ENCODE data around the gene CHST6. TPM values are rescaled to one million over a fixed set of nuclear protein-coding genes. Genes with fewer than 3 reads are reported as not detected.
A peak's percentile ranks its signal among the peaks of the same experiment; 100 is the strongest.
"Not testable (repeated sequence)": the region's sequence is repeated elsewhere in the genome, so short reads cannot be mapped to it uniquely, and the experiment has no call there.

CHST6 gene
- total and polyA plus RNA-seq, 10 of the 15 experiments (the other 5 are each of a cell fraction or from before 2014, with no cell fraction given) = 0.14 to 2.5 (median 0.51) TPM

DNA sequence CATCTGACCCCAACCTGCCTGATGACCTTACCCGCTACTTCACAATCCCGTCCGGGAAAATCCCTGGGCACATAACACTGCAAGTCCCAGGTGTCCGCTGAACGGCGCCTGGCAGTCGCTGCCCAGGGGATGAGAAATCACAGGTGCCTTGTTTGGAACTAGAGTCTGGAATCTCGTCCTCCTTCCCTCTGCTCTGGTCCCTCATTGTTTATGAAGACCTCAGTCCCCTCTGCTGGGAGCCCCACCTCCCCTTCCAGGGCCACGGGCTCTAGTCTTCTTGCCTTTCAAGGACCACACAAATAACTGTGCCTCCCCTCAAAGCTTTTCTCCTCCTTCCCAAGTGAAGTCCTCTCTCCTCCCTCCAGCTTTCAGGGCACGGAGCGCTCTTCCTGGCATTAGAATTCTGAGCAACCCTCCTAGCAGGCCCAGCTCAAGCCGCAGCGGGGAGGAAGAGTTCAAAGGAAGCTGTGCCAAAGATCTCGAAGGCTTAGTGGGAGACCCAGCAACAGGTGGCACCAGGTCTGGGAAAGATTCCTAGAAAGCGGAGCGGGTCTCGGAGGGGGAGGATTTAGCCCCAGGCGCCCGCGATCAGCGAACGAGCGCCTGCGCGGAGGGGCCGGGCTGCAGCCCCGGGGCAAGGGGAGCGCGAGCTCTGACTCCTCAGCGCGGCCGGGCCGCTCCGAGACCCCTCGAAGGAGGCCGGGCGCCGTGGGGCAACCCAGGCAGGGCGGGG, 31.7 kb downstream of the CHST6 start:
- peak overlapping the region; percentile 82 for H3K9ac ChIP-seq (ENCODE audit: control insufficient read depth, insufficient read depth, low read length)
- peak; percentile 40 for ATAC-seq
- DNase-seq (ENCODE audit: low read depth, low spot score); H3K4me1 ChIP-seq (ENCODE audit: control insufficient read depth, insufficient read depth, low read length); H3K36me3 ChIP-seq (ENCODE audit: control insufficient read depth in 2 of 2, insufficient read depth in 2 of 2, low read length in 1 of 2); H3K9me3 ChIP-seq (replicated peaks; ENCODE audit: control insufficient read depth, insufficient read depth, low read length); H3K27me3 ChIP-seq (replicated peaks in 1 of 2; ENCODE audit: control insufficient read depth in 2 of 2, insufficient read depth in 2 of 2, low read length in 1 of 2); H4K20me1 ChIP-seq (ENCODE audit: control insufficient read depth, insufficient read depth): not testable (repeated sequence)
- peak overlapping the region; percentile 89 for H3K4me3 ChIP-seq
- ChIA-PET CTCF (interaction anchor here (0.7 to 4.3 kb wide), 16 partner anchors 8 to 264 kb away, joined by 3 to 34 read pairs (median 4); partner anchors contain the start of gene CFDP1), RAD21 (ENCODE audit: unreplicated experiment) (interaction anchor here (0.8 to 2.6 kb wide), 6 partner anchors 42 to 264 kb away, joined by 3 to 14 read pairs (median 3); partner anchors contain the start of genes ADAT1, KARS1 and TERF2IP), SMC1A (ENCODE audit: uncharacterized antibody, unreplicated experiment) (interaction anchor here (0.8 to 1.2 kb wide), 4 partner anchors 23 to 184 kb away, joined by 3 to 7 read pairs (median 3); partner anchors contain the start of genes CFDP1, KARS1 and TERF2IP), POLR2A (interaction anchor here (0.6 to 1.3 kb wide), 6 partner anchors 30 to 137 kb away, joined by 3 to 7 read pairs (median 3); partner anchors contain the start of gene CFDP1)
- intact Hi-C loops (cut with micrococcal nuclease; ENCODE audit: unreplicated experiment) (loop anchor here (1.0 to 5.0 kb wide), 6 partner anchors 30 to 264 kb away; partner anchors contain the start of genes ADAT1 and CFDP1), in situ Hi-C loops (cut with MboI) (loop anchor here (10.0 to 25.0 kb wide), 2 partner anchors 161 to 1724 kb away; partner anchors contain the start of genes ADAT1, MON1B and SYCE1L)
- peak overlapping the region; percentile 85 for H3K27ac ChIP-seq (ENCODE audit: control insufficient read depth, insufficient read depth)
- 1% methylated on average over 39 of the region's 39 CpGs for WGBS (ENCODE audit: insufficient coverage, insufficient replicate concordance, low lambda C conversion rate, missing lambda C conversion rate)
- peak overlapping the region; percentile 97 for H2AFZ ChIP-seq (ENCODE audit: control insufficient read depth, low read depth, low read length)
- BruUV-seq (replicated peaks) = TSS peak; percentile 65
- peak overlapping the region; percentile 82 for H3K4me2 ChIP-seq (ENCODE audit: control insufficient read depth, insufficient read depth)
- FAIRE-seq = peak; percentile 89
- TF ChIP-seq NR2F1 (conservative IDR thresholded peaks at IDR 0.05) (0 out of 2 replicates have a peak, but pooled peaks have one; percentile 0), ASH2L (IDR thresholded peaks at IDR 0.05; ENCODE audit: borderline replicate concordance, low read depth) (0 out of 2 replicates have a peak, but pooled peaks have one; percentile 31)
- peaks cover 48% of the 10 kb centered on the region for H3K79me2 ChIP-seq (ENCODE audit: control insufficient read depth, insufficient read depth, low read length)

DNA sequence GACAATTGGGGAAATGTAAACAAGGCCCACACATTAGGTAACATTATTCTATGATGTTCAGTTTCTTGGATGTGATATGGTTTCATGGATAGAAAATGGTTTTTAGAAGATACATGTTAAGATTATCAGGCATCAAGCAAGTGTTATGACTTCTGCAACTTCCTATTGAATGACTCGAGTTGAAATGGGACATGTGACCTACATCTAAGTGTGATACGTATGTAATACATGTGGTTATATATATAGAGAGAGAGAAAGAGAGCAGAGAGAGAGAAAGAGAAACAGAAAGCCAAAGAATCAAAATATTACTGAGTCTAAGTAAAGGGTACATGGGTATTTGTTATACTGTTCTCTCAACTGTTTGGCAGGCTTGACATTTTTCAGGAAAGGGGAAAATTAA, 32.4 kb downstream of the CHST6 start:
- POLR2A ChIA-PET = interaction anchor here (1.0 kb wide), 1 partner anchor 29 kb away, joined by 4 read pairs; the partner anchor contains the start of gene CFDP1
- no TSS peak for BruUV-seq (replicated peaks)
- SMC1A ChIA-PET (ENCODE audit: uncharacterized antibody, unreplicated experiment) = interaction anchor here (1.2 kb wide), 1 partner anchor 29 kb away, joined by 7 read pairs; the partner anchor contains the start of gene CFDP1
- intact Hi-C loops (cut with micrococcal nuclease; ENCODE audit: unreplicated experiment) = loop anchor here (5.0 kb wide), 2 partner anchors 41 to 89 kb away; no protein-coding TSS in a partner anchor
- H3K4me1 ChIP-seq (ENCODE audit: control insufficient read depth, insufficient read depth, low read length) = peaks cover 6% of the 10 kb centered on the region
- peaks cover 53% of the 10 kb centered on the region for H3K79me2 ChIP-seq (ENCODE audit: control insufficient read depth, insufficient read depth, low read length)
- WGBS (ENCODE audit: insufficient coverage, insufficient replicate concordance, low lambda C conversion rate, missing lambda C conversion rate) = 0% methylated on average over 2 of the region's 2 CpGs
- H3K27me3 ChIP-seq (replicated peaks in 1 of 2; ENCODE audit: control insufficient read depth in 2 of 2, insufficient read depth in 2 of 2, low read length in 1 of 2) = no peaks in the 10 kb centered on the region
- RAD21 ChIA-PET (ENCODE audit: unreplicated experiment) = no interaction called here
- peak overlapping the region; percentile 85 for H3K27ac ChIP-seq (ENCODE audit: control insufficient read depth, insufficient read depth)
- in situ Hi-C loops (cut with MboI) = loop anchor here (10.0 to 25.0 kb wide), 2 partner anchors 162 to 1724 kb away; partner anchors contain the start of genes ADAT1, MON1B and SYCE1L
- H3K36me3 ChIP-seq (ENCODE audit: control insufficient read depth in 2 of 2, insufficient read depth in 2 of 2, low read length in 1 of 2) = peaks cover 0 to 2% of the 10 kb centered on the region in 2 experiments; a peak in 2 of 4 replicates
- no peak overlapping the region for H2AFZ ChIP-seq (ENCODE audit: control insufficient read depth, low read depth, low read length)
- H3K4me3 ChIP-seq = peak overlapping the region; percentile 89
- ATAC-seq = peak; percentile 34
- H4K20me1 ChIP-seq (ENCODE audit: control insufficient read depth, insufficient read depth) = no peaks in the 10 kb centered on the region
- no peak for DNase-seq (ENCODE audit: low read depth, low spot score)
- CTCF ChIA-PET = interaction anchor here (1.0 to 4.3 kb wide), 2 partner anchors 30 to 264 kb away, joined by 3 to 34 read pairs; partner anchors contain the start of gene CFDP1
- H3K4me2 ChIP-seq (ENCODE audit: control insufficient read depth, insufficient read depth) = peak overlapping the region; percentile 82
- peak; percentile 78 for FAIRE-seq
- H3K9me3 ChIP-seq (replicated peaks; ENCODE audit: control insufficient read depth, insufficient read depth, low read length) = no peaks in the 10 kb centered on the region
- H3K9ac ChIP-seq (ENCODE audit: control insufficient read depth, insufficient read depth, low read length) = peak overlapping the region; percentile 82
- TF ChIP-seq RAD51 (IDR thresholded peaks at IDR 0.05) (peak; percentile 91), ATF7 (IDR thresholded peaks at IDR 0.05; ENCODE audit: low read depth) (peak; percentile 52), NR2C1 (IDR thresholded peaks at IDR 0.05) (no peak), RUNX3 (IDR thresholded peaks at IDR 0.05; ENCODE audit: low read length) (peak; percentile 37; the same call in 1 of the 2 replicates)
- TF ChIP-seq, protein P1, sequence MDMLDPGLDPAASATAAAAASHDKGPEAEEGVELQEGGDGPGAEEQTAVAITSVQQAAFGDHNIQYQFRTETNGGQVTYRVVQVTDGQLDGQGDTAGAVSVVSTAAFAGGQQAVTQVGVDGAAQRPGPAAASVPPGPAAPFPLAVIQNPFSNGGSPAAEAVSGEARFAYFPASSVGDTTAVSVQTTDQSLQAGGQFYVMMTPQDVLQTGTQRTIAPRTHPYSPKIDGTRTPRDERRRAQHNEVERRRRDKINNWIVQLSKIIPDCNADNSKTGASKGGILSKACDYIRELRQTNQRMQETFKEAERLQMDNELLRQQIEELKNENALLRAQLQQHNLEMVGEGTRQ (IDR thresholded peaks at IDR 0.05; ENCODE audit: borderline replicate concordance, low read depth, low read length) = peak; percentile 53; the same call in 1 of the 2 replicates
- TF ChIP-seq, protein P2, sequence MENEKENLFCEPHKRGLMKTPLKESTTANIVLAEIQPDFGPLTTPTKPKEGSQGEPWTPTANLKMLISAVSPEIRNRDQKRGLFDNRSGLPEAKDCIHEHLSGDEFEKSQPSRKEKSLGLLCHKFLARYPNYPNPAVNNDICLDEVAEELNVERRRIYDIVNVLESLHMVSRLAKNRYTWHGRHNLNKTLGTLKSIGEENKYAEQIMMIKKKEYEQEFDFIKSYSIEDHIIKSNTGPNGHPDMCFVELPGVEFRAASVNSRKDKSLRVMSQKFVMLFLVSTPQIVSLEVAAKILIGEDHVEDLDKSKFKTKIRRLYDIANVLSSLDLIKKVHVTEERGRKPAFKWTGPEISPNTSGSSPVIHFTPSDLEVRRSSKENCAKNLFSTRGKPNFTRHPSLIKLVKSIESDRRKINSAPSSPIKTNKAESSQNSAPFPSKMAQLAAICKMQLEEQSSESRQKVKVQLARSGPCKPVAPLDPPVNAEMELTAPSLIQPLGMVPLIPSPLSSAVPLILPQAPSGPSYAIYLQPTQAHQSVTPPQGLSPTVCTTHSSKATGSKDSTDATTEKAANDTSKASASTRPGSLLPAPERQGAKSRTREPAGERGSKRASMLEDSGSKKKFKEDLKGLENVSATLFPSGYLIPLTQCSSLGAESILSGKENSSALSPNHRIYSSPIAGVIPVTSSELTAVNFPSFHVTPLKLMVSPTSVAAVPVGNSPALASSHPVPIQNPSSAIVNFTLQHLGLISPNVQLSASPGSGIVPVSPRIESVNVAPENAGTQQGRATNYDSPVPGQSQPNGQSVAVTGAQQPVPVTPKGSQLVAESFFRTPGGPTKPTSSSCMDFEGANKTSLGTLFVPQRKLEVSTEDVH (IDR thresholded peaks at IDR 0.05; ENCODE audit: low read depth, partially characterized antibody) = no peak
- TF ChIP-seq, protein P3, sequence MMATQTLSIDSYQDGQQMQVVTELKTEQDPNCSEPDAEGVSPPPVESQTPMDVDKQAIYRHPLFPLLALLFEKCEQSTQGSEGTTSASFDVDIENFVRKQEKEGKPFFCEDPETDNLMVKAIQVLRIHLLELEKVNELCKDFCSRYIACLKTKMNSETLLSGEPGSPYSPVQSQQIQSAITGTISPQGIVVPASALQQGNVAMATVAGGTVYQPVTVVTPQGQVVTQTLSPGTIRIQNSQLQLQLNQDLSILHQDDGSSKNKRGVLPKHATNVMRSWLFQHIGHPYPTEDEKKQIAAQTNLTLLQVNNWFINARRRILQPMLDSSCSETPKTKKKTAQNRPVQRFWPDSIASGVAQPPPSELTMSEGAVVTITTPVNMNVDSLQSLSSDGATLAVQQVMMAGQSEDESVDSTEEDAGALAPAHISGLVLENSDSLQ (IDR thresholded peaks at IDR 0.05) = peak; percentile 46; the same call in 1 of the 2 replicates

Data from GM12878 (cell line).